SH-SY5Y (cell line): Measurements from ENCODE around the gene UNC5C.

Experiments
- GATA2 ChIP-seq: IDR thresholded peaks from 2 replicates; pipeline ENCODE4 v1.6.1; 2011; ENCODE audit warnings: mild to moderate bottlenecking, low read depth, low read length
- GATA3 ChIP-seq: IDR thresholded peaks from 2 replicates; pipeline ENCODE4 v1.6.1; 2011; ENCODE audit warnings: low read depth, mild to moderate bottlenecking, low read length, moderate library complexity

DNA sequence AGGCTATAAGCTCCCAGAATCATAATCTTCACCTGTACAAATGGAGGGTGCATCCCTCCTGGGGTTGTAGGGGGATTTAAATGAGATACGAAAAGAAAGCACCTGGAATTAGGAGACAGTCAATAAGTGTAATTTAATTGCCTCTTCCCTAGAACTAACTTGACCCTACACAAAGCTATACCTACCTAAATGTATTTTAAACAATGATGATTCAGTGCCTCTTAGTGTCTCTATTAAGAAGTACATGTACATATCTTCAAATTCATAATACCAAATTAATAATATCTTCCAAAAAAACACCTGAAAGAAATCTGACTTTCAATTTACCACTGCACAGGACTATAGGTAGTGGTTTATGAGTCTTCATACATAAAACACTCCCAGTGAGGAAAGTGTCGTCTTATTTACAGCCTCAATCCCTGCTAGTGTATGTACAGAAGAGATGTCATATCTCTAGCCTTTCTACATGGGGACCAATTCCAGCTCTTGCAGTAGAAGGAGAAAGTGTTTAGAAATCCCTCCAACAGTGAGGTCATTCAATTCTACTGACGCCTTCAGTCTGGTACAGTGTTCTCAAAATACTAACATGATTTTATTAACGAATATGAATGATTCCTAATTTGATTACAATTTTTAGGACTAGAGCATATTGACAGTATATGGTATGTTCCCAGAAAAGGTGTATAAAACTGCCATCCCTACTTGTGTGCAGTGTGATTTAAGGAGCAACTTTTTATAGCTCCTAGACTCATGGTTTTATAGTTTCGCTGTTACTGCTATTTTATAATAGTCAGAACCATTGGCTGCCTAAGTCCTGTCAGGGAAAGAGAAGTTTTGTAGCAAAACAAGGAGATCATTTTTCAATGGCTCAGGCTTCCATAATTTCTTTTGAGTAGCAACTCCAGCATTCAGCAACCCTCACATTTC, 282.7 kb downstream of the UNC5C start:
- no peak for TF ChIP-seq GATA2
- no peak for TF ChIP-seq GATA3
